ENCODE data around the gene CTTN.

CTTN gene

DNA sequence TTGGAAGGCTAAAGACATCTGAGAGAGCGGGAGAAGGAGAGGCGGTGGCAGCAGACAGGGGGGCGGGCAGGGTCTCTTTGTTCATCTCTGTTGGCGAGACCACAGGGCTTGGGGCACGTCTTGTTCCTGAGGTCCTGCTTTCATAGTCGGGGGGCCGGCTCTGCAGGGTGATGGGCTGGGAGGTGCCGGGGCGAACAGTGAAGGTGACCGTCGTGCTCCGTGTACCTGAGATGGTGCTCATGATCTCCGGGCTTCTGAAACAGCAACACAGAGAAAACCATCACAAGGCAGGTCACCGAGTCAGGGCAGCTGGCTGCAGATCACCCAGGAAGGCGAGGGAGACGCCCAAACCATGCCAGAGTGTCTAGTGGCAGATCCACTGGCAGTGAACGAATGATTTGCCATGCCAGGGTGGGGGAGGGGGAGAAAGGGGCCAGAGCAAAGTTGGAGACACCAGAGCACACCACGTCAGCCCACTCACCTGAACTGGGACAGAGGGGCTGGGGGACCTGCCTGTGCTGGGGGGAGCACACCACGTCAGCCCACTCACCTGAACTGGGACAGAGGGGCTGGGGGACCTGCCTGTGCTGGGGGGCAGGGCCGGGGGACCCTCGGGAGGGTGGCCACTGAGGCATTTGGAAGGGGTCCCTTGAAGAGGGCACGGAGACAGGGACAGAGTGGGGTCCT lies 75.0 kb downstream of the CTTN start:
- Histone ChIP-seq H3K36me3 (replicated peaks in 1 of 2; ENCODE audit: control insufficient read depth in 2 of 2, insufficient read depth in 2 of 2, low read length in 2 of 2) (peaks cover 0 to 26% of the 10 kb centered on the region in 2 donors), H3K27me3 (ENCODE audit: control insufficient read depth in 3 of 3, insufficient read depth in 3 of 3, low read depth in 1 of 3, low read length in 3 of 3) (no peaks in the 10 kb centered on the region)
- WGBS, 2 donors (ENCODE audit: extremely low coverage in 2 of 2, insufficient read length in 2 of 2, insufficient replicate concordance in 1 of 2), result no CpG with 5 or more reads among the region's 22 CpGs

DNA sequence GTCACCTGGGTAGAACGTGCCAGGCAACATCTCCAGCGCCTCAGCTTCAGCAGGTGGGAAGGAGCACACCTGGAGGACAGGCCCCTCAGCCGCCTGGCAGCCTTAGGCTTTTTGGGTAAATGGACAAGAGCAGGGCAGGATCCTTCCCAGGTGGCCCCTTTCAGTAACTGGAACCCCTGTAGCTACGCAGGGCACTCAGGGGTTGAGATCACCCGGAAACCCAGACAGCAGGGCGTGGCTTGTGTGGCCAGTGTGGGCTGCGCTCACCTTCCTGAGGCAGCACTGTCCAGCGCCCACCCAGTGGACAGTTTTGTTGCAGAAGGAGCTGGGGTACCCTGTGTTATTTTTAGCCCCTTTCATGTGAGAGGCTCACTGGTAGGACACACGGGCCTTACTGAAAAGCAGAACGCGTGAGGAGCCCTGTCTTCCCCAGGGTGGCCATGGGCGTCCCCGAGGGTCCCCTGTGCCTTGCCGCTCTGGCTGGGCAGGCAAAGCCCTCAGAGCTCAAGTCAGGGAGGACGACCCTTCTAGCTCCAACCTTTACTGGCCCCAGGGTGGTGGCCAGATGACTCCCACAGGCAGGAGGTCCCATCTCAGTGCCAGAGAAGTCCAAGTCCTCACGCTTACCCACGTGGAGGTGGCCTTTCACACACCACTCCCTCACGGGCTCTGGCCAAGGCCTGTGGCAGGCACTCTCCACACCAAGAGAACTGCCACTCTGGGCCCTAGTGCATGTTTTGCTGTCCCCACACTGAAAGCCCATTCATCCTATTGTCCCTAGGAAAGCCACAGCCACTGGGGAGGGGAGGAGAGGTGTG lies 75.8 kb downstream of the CTTN start:
- Histone ChIP-seq H3K27me3 (ENCODE audit: control insufficient read depth in 3 of 3, insufficient read depth in 3 of 3, low read depth in 1 of 3, low read length in 3 of 3) (no peaks in the 10 kb centered on the region), H3K4me2 (ENCODE audit: insufficient read depth, low read length, poor library complexity, severe bottlenecking) (no peak overlapping the region), H3K18ac (ENCODE audit: low read length) (no peak overlapping the region), H2BK120ac (ENCODE audit: low read depth, low read length) (peak overlapping the region; percentile 11), H3K36me3 (replicated peaks in 1 of 2; ENCODE audit: control insufficient read depth in 2 of 2, insufficient read depth in 2 of 2, low read length in 2 of 2) (peaks cover 0 to 26% of the 10 kb centered on the region in 2 donors), H2BK12ac (ENCODE audit: low read length) (no peak overlapping the region), H3K79me1 (ENCODE audit: low read depth, low read length) (no peaks in the 10 kb centered on the region), H3K9ac (ENCODE audit: low read depth, low read length, poor library complexity) (no peak overlapping the region), H2BK5ac (ENCODE audit: low read length) (peak overlapping the region; percentile 46), H2AFZ (ENCODE audit: low read length) (no peak overlapping the region), H3K4me3 (ENCODE audit: low read length in 2 of 2) (no peak overlapping the region), H3K4me1 (ENCODE audit: control insufficient read depth in 2 of 2, insufficient read depth in 1 of 2, low read depth in 1 of 2, low read length in 2 of 2) (peaks cover 6 to 17% of the 10 kb centered on the region in 2 donors), H3K14ac (ENCODE audit: low read length) (no peak overlapping the region), H3K9me3 (replicated peaks in 1 of 2; ENCODE audit: control insufficient read depth in 2 of 2, insufficient read depth in 1 of 2, low read depth in 1 of 2, low read length in 2 of 2) (no peaks in the 10 kb centered on the region), H4K91ac (ENCODE audit: low read depth, low read length, poor library complexity) (no peak overlapping the region), H4K8ac (ENCODE audit: low read depth, low read length) (no peak overlapping the region), H2AK5ac (ENCODE audit: low read depth, low read length) (peak overlapping the region; percentile 45), H3K23ac (ENCODE audit: low read depth, low read length, poor library complexity) (no peak overlapping the region), H2BK15ac (ENCODE audit: low read length) (no peak overlapping the region), H3K4ac (ENCODE audit: low read length) (no peak overlapping the region), H3K27ac (replicated peaks; ENCODE audit: low read length) (no peak overlapping the region)
- WGBS, 2 donors (ENCODE audit: extremely low coverage in 2 of 2, insufficient read length in 2 of 2, insufficient replicate concordance in 1 of 2), result no CpG with 5 or more reads among the region's 18 CpGs
- no peak for DNase-seq (ENCODE audit: low spot score)

More for the DNA sequence above, 75.0 kb downstream of the CTTN start:
- Histone ChIP-seq H3K23ac (ENCODE audit: low read depth, low read length, poor library complexity) (no peak overlapping the region), H4K91ac (ENCODE audit: low read depth, low read length, poor library complexity) (no peak overlapping the region), H2AFZ (ENCODE audit: low read length) (no peak overlapping the region), H3K4me1 (ENCODE audit: control insufficient read depth in 2 of 2, insufficient read depth in 1 of 2, low read depth in 1 of 2, low read length in 2 of 2) (peaks cover 6 to 12% of the 10 kb centered on the region in 2 donors), H3K79me1 (ENCODE audit: low read depth, low read length) (no peaks in the 10 kb centered on the region), H4K8ac (ENCODE audit: low read depth, low read length) (no peak overlapping the region), H2BK5ac (ENCODE audit: low read length) (no peak overlapping the region), H3K9ac (ENCODE audit: low read depth, low read length, poor library complexity) (no peak overlapping the region), H3K9me3 (replicated peaks in 1 of 2; ENCODE audit: control insufficient read depth in 2 of 2, insufficient read depth in 1 of 2, low read depth in 1 of 2, low read length in 2 of 2) (no peaks in the 10 kb centered on the region), H3K14ac (ENCODE audit: low read length) (no peak overlapping the region), H3K4ac (ENCODE audit: low read length) (no peak overlapping the region), H3K18ac (ENCODE audit: low read length) (no peak overlapping the region), H3K27ac (replicated peaks; ENCODE audit: low read length) (no peak overlapping the region), H2BK12ac (ENCODE audit: low read length) (no peak overlapping the region), H2AK5ac (ENCODE audit: low read depth, low read length) (peak overlapping the region; percentile 45), H3K4me3 (ENCODE audit: low read length in 2 of 2) (no peak overlapping the region), H2BK15ac (ENCODE audit: low read length) (peak overlapping the region; percentile 42), H3K4me2 (ENCODE audit: insufficient read depth, low read length, poor library complexity, severe bottlenecking) (no peak overlapping the region), H2BK120ac (ENCODE audit: low read depth, low read length) (peak overlapping the region; percentile 11)
- no peak for DNase-seq (ENCODE audit: low spot score)

DNA sequence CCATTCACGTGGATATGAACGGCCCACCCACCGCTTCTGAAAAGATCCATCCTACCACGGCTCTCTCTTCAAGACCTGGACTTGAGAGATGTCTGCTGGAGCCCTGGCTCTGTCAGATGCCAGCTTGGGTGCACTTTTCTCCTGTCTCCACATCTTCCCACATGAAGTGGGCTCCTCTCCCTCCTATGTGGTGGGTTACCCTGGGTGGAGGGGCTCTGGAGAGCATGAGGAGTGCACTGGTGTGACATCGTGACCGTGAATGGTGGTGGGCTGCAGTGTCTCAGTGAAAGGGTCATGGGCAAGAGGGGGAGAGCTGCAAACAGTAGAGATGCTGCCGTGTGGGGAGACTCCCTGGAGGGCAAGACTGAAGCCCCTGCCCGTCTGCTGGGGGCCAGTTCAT lies 76.4 kb downstream of the CTTN start:
- Histone ChIP-seq H3K14ac (ENCODE audit: low read length) (no peak overlapping the region), H3K4me1 (ENCODE audit: control insufficient read depth in 2 of 2, insufficient read depth in 1 of 2, low read depth in 1 of 2, low read length in 2 of 2) (peaks cover 6 to 17% of the 10 kb centered on the region in 2 donors), H3K36me3 (replicated peaks in 1 of 2; ENCODE audit: control insufficient read depth in 2 of 2, insufficient read depth in 2 of 2, low read length in 2 of 2) (peaks cover 0 to 26% of the 10 kb centered on the region in 2 donors), H2AFZ (ENCODE audit: low read length) (no peak overlapping the region), H2BK12ac (ENCODE audit: low read length) (no peak overlapping the region), H2BK120ac (ENCODE audit: low read depth, low read length) (no peak overlapping the region), H3K18ac (ENCODE audit: low read length) (no peak overlapping the region), H2BK15ac (ENCODE audit: low read length) (no peak overlapping the region), H4K8ac (ENCODE audit: low read depth, low read length) (no peak overlapping the region), H3K9me3 (replicated peaks in 1 of 2; ENCODE audit: control insufficient read depth in 2 of 2, insufficient read depth in 1 of 2, low read depth in 1 of 2, low read length in 2 of 2) (no peaks in the 10 kb centered on the region), H3K27ac (replicated peaks; ENCODE audit: low read length) (no peak overlapping the region), H3K4ac (ENCODE audit: low read length) (no peak overlapping the region), H2BK5ac (ENCODE audit: low read length) (peak overlapping the region; percentile 46), H2AK5ac (ENCODE audit: low read depth, low read length) (peak overlapping the region; percentile 45), H3K27me3 (ENCODE audit: control insufficient read depth in 3 of 3, insufficient read depth in 3 of 3, low read depth in 1 of 3, low read length in 3 of 3) (no peaks in the 10 kb centered on the region), H3K23ac (ENCODE audit: low read depth, low read length, poor library complexity) (peak overlapping the region; percentile 14), H3K4me2 (ENCODE audit: insufficient read depth, low read length, poor library complexity, severe bottlenecking) (no peak overlapping the region), H3K4me3 (ENCODE audit: low read length in 2 of 2) (no peak overlapping the region), H3K79me1 (ENCODE audit: low read depth, low read length) (no peaks in the 10 kb centered on the region), H4K91ac (ENCODE audit: low read depth, low read length, poor library complexity) (no peak overlapping the region), H3K9ac (ENCODE audit: low read depth, low read length, poor library complexity) (no peak overlapping the region)
- WGBS, 2 donors (ENCODE audit: extremely low coverage in 2 of 2, insufficient read length in 2 of 2, insufficient replicate concordance in 1 of 2), result no CpG with 5 or more reads among the region's 8 CpGs
- no peak for DNase-seq (ENCODE audit: low spot score)

DNA sequence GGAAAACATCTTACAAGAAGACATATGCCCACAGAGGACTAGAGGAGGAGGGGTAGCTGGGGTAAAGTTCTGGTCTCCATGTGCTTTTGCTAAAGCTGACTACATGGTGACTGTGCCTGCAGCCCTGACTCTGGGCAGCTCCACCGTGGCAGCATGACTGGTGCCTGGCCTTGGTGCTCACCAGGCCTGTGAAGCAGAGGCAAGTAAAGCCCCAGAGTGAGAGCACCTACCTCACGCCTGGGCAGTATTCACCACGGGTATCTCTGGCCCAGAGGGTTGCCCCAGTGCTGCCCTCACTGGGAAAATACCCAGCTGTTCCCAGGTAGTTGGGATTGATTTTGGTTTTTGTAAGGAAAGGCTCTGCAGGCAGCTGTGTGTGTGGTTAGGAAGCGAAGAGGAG lies 78.3 kb downstream of the CTTN start:
- Histone ChIP-seq H2AFZ (ENCODE audit: low read length) (no peak overlapping the region), H3K9ac (ENCODE audit: low read depth, low read length, poor library complexity) (no peak overlapping the region), H4K91ac (ENCODE audit: low read depth, low read length, poor library complexity) (no peak overlapping the region), H3K79me1 (ENCODE audit: low read depth, low read length) (no peaks in the 10 kb centered on the region), H3K23ac (ENCODE audit: low read depth, low read length, poor library complexity) (no peak overlapping the region), H3K27me3 (ENCODE audit: control insufficient read depth in 3 of 3, insufficient read depth in 3 of 3, low read depth in 1 of 3, low read length in 3 of 3) (no peaks in the 10 kb centered on the region), H3K4me2 (ENCODE audit: insufficient read depth, low read length, poor library complexity, severe bottlenecking) (no peak overlapping the region), H3K4me3 (ENCODE audit: low read length in 2 of 2) (no peak overlapping the region), H2BK12ac (ENCODE audit: low read length) (no peak overlapping the region), H3K4me1 (ENCODE audit: control insufficient read depth in 2 of 2, insufficient read depth in 1 of 2, low read depth in 1 of 2, low read length in 2 of 2) (peaks cover 3 to 17% of the 10 kb centered on the region in 2 donors), H3K27ac (replicated peaks; ENCODE audit: low read length) (no peak overlapping the region), H4K8ac (ENCODE audit: low read depth, low read length) (no peak overlapping the region), H3K14ac (ENCODE audit: low read length) (peak overlapping the region; percentile 9), H3K9me3 (replicated peaks in 1 of 2; ENCODE audit: control insufficient read depth in 2 of 2, insufficient read depth in 1 of 2, low read depth in 1 of 2, low read length in 2 of 2) (no peaks in the 10 kb centered on the region), H2BK5ac (ENCODE audit: low read length) (no peak overlapping the region), H2BK15ac (ENCODE audit: low read length) (no peak overlapping the region), H3K4ac (ENCODE audit: low read length) (no peak overlapping the region), H3K36me3 (replicated peaks in 1 of 2; ENCODE audit: control insufficient read depth in 2 of 2, insufficient read depth in 2 of 2, low read length in 2 of 2) (peaks cover 0 to 26% of the 10 kb centered on the region in 2 donors), H3K18ac (ENCODE audit: low read length) (no peak overlapping the region), H2BK120ac (ENCODE audit: low read depth, low read length) (no peak overlapping the region), H2AK5ac (ENCODE audit: low read depth, low read length) (no peak overlapping the region)
- WGBS, 2 donors (ENCODE audit: extremely low coverage in 2 of 2, insufficient read length in 2 of 2, insufficient replicate concordance in 1 of 2), result no CpG with 5 or more reads among the region's 4 CpGs
- DNase-seq (ENCODE audit: low spot score), result no peak

Measured in neuronal stem cell (in vitro differentiated cells).